PC-9 (cell line): ENCODE measurements around the gene DIP2C.

Experiments
- EZH2 ChIP-seq: fragments of 200-600 bp; sonication (generic); IDR thresholded peaks from 2 replicates; pipeline ENCODE4 v1.8.0; 2017; ENCODE audit warnings: antibody characterized with exemption, low read depth
- TF ChIP-seq, protein P1 (sequence below): fragments of 200-600 bp; sonication (generic); conservative IDR thresholded peaks from 2 replicates; pipeline ENCODE4 v1.6.1; 2017; ENCODE audit warnings: mixed run types, antibody characterized with exemption, mild to moderate bottlenecking, moderate library complexity

DNA sequence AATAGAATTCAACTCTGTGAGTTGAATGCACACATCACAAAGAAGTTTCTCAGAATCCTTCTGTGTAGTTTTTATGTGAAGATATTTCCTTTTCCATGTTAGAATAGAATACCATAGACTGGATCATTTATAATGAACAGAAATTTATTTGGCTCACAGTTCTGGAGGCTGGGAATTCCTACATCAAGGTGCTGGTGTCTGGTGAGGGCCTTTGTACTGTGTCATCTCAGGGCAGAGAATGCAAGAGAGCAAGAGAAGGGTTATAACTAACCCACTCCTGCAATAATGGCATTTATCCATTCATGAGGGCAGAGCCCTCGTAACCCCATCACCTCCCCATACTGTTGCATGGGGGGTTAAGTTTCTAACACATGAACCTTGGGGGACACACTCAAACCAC lies 18.4 kb upstream of the DIP2C start:
- TF ChIP-seq, protein P1, sequence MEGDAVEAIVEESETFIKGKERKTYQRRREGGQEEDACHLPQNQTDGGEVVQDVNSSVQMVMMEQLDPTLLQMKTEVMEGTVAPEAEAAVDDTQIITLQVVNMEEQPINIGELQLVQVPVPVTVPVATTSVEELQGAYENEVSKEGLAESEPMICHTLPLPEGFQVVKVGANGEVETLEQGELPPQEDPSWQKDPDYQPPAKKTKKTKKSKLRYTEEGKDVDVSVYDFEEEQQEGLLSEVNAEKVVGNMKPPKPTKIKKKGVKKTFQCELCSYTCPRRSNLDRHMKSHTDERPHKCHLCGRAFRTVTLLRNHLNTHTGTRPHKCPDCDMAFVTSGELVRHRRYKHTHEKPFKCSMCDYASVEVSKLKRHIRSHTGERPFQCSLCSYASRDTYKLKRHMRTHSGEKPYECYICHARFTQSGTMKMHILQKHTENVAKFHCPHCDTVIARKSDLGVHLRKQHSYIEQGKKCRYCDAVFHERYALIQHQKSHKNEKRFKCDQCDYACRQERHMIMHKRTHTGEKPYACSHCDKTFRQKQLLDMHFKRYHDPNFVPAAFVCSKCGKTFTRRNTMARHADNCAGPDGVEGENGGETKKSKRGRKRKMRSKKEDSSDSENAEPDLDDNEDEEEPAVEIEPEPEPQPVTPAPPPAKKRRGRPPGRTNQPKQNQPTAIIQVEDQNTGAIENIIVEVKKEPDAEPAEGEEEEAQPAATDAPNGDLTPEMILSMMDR, result no peak
- TF ChIP-seq EZH2, result no peak
